H1 (cell line): ENCODE data around the gene CFAP61. TPM values are rescaled to one million over a fixed set of nuclear protein-coding genes. Genes with fewer than 3 reads are reported as not detected.

ENCODE experiments used
- CTCF ChIA-PET: fragments of 300-600 bp; sonication (Branson Sonifier 250); formaldehyde crosslinking; loops from one replicate; lab custom pipeline; 2021; ENCODE audit not compliant: partially characterized antibody; lab: Charles Lee
- POLR2A ChIA-PET: fragments of 300-600 bp; sonication (Branson Sonifier 250); formaldehyde crosslinking; loops from one replicate; lab custom pipeline; 2021; ENCODE audit warnings: inconsistent platforms; ENCODE audit not compliant: partially characterized antibody; lab: Charles Lee
- DNase-seq, 2 experiments: peaks; one replicate each; pipeline versions ENCODE4 v3.0.0 to v3.0.0-alpha.2; 2010 to 2022; ENCODE audit warnings: low spot score in 2 of 2, low read depth in 1 of 2, mixed read lengths in 1 of 2
- FAIRE-seq: peaks from 2 replicates; lab custom pipeline; 2011; peaks lifted over from hg19 to GRCh38; lab: Jason Lieb, UNC
- H2AFZ ChIP-seq: 2 replicates; pipeline ENCODE4 v1.8.1; 2012; ENCODE audit warnings: low read length, inconsistent platforms
- H2AK5ac ChIP-seq: 2 replicates; pipeline ENCODE4 v1.6.1; 2013; ENCODE audit warnings: low read depth, low read length
- H2BK120ac ChIP-seq: replicated peaks from 2 replicates; pipeline ENCODE3; 2013; ENCODE audit warnings: low read depth, low read length, inconsistent platforms
- H2BK12ac ChIP-seq: 2 replicates; pipeline ENCODE4 v1.6.1; 2013; ENCODE audit warnings: low read depth, low read length
- H2BK15ac ChIP-seq: 2 replicates; pipeline ENCODE4 v1.6.1; 2013; ENCODE audit warnings: low read length
- H2BK20ac ChIP-seq: 2 replicates; pipeline ENCODE4 v1.6.1; 2013; ENCODE audit warnings: low read length
- H2BK5ac ChIP-seq: 2 replicates; pipeline ENCODE4 v1.6.1; 2013; ENCODE audit warnings: low read depth, low read length
- H3K14ac ChIP-seq: 2 replicates; pipeline ENCODE4 v1.6.1; 2013; ENCODE audit warnings: inconsistent platforms; ENCODE audit not compliant: insufficient read length
- H3K18ac ChIP-seq: 2 replicates; pipeline ENCODE4 v1.6.1; 2013; ENCODE audit warnings: low read length; ENCODE audit errors: extremely low read depth
- H3K23ac ChIP-seq: 2 replicates; pipeline ENCODE4 v1.6.1; 2013; ENCODE audit warnings: inconsistent platforms; ENCODE audit not compliant: insufficient read length
- H3K23me2 ChIP-seq: 2 replicates; pipeline ENCODE4 v1.6.1; 2013; ENCODE audit warnings: low read depth, low read length
- H3K27ac ChIP-seq: 2 replicates; pipeline ENCODE4 v1.6.1; 2011; ENCODE audit warnings: low read depth, low read length, inconsistent platforms
- H3K27me3 ChIP-seq, 4 experiments: replicated peaks in 1 of 4; 1 replicate in 1 of 4; 2 replicates in 3 of 4; pipeline versions ENCODE4 v1.6.1 to v1.8.1; 2011 to 2013; ENCODE audit warnings: low read length in 3 of 4, mild to moderate bottlenecking in 3 of 4, inconsistent platforms in 2 of 4, mixed read lengths in 2 of 4, moderate library complexity in 1 of 4; ENCODE audit not compliant: control insufficient read depth in 3 of 4, insufficient read depth in 3 of 4; ENCODE audit errors: extremely low read depth in 1 of 4
- H3K36me3 ChIP-seq, 4 experiments: 2 replicates each; pipeline versions ENCODE4 v1.6.1 to v1.8.1; 2011 to 2013; ENCODE audit warnings: mild to moderate bottlenecking in 4 of 4, low read length in 3 of 4, moderate library complexity in 2 of 4, control low read depth in 1 of 4, inconsistent platforms in 1 of 4; ENCODE audit not compliant: insufficient read depth in 4 of 4, control insufficient read depth in 2 of 4
- H3K4ac ChIP-seq: replicated peaks from 2 replicates; pipeline ENCODE3; 2013; ENCODE audit warnings: low read length, low read depth, mixed read lengths, inconsistent platforms; ENCODE audit not compliant: insufficient read length
- H3K4me1 ChIP-seq, 4 experiments: replicated peaks in 1 of 4; 1 replicate in 1 of 4; 2 replicates in 3 of 4; pipeline versions ENCODE4 v1.6.1 to v1.8.1; 2011 to 2013; ENCODE audit warnings: low read length in 3 of 4, inconsistent platforms in 2 of 4, mixed read lengths in 1 of 4; ENCODE audit not compliant: insufficient read depth in 4 of 4, control insufficient read depth in 3 of 4
- H3K4me2 ChIP-seq, 2 experiments: 2 replicates each; pipeline versions ENCODE4 v1.6.1 to v1.8.1; 2011 to 2013; ENCODE audit warnings: low read depth in 2 of 2, low read length in 2 of 2, control low read depth in 1 of 2, inconsistent platforms in 1 of 2, mild to moderate bottlenecking in 1 of 2; ENCODE audit not compliant: insufficient read depth in 1 of 2
- H3K4me3 ChIP-seq, 4 experiments: fragments of 200-600, 300-600 bp in 1 of 4; sonication (generic), shearing (Covaris generic), sonication (Bioruptor Twin) in 1 of 4; 2 replicates each; pipeline versions ENCODE4 v1.5.1 to v1.8.1; 2011 to 2016; ENCODE audit warnings: low read length in 4 of 4, low read depth in 3 of 4, control low read depth in 2 of 4, inconsistent platforms in 2 of 4, mild to moderate bottlenecking in 2 of 4, mixed read lengths in 1 of 4, moderate library complexity in 1 of 4; ENCODE audit not compliant: insufficient read depth in 2 of 4; ENCODE audit errors: extremely low read depth in 1 of 4
- H3K56ac ChIP-seq: replicated peaks from 2 replicates; pipeline ENCODE3; 2013; ENCODE audit warnings: low read depth, mild to moderate bottlenecking, mixed read lengths, low read length, inconsistent platforms; ENCODE audit not compliant: insufficient read length
- H3K79me1 ChIP-seq: 2 replicates; pipeline ENCODE4 v1.6.1; 2013; ENCODE audit warnings: low read depth, low read length, control low read depth
- H3K79me2 ChIP-seq, 2 experiments: 2 replicates each; pipeline versions ENCODE4 v1.6.1 to v1.8.1; 2012 to 2013; ENCODE audit warnings: low read length in 2 of 2, mild to moderate bottlenecking in 2 of 2, inconsistent platforms in 1 of 2; ENCODE audit not compliant: insufficient read depth in 2 of 2, control insufficient read depth in 1 of 2
- H3K9ac ChIP-seq, 4 experiments: replicated peaks in 1 of 4; 1 replicate in 1 of 4; 2 replicates in 3 of 4; pipeline versions ENCODE4 v1.6.1 to v1.8.1; 2011 to 2013; ENCODE audit warnings: low read depth in 3 of 4, low read length in 3 of 4, control low read depth in 2 of 4, mild to moderate bottlenecking in 2 of 4, moderate library complexity in 2 of 4, inconsistent platforms in 1 of 4; ENCODE audit errors: extremely low read depth in 1 of 4
- H3K9me3 ChIP-seq, 2 experiments: 2 replicates each; pipeline versions ENCODE4 v1.6.1 to v1.8.1; 2012 to 2013; ENCODE audit warnings: mild to moderate bottlenecking in 2 of 2, moderate library complexity in 2 of 2, control low read depth in 1 of 2, inconsistent platforms in 1 of 2, low read depth in 1 of 2, low read length in 1 of 2, mixed read lengths in 1 of 2; ENCODE audit not compliant: insufficient read depth in 2 of 2
- H4K20me1 ChIP-seq, 2 experiments: replicated peaks in 1 of 2; 2 replicates each; pipeline versions ENCODE3 to v1.8.1; 2011 to 2013; ENCODE audit warnings: inconsistent platforms in 2 of 2, low read length in 2 of 2, mild to moderate bottlenecking in 1 of 2; ENCODE audit not compliant: insufficient read depth in 2 of 2, control insufficient read depth in 1 of 2
- H4K5ac ChIP-seq: 2 replicates; pipeline ENCODE4 v1.6.1; 2013; ENCODE audit warnings: low read length, low read depth, mixed read lengths, inconsistent platforms; ENCODE audit not compliant: insufficient read length
- H4K8ac ChIP-seq: 2 replicates; pipeline ENCODE4 v1.8.0; 2013; ENCODE audit warnings: mild to moderate bottlenecking, moderate library complexity, low read length, inconsistent platforms; ENCODE audit not compliant: insufficient read depth; ENCODE audit errors: extremely low read depth
- H4K91ac ChIP-seq: replicated peaks from 2 replicates; pipeline ENCODE3; 2013; ENCODE audit warnings: low read length, mixed read lengths, inconsistent platforms; ENCODE audit not compliant: insufficient read length
- CHD2 ChIP-seq: IDR thresholded peaks from 2 replicates; pipeline ENCODE4 v1.6.1; 2012; ENCODE audit warnings: low read length, improper control_type of control experiment
- HDAC2 ChIP-seq, 2 experiments: fragments of 300-600 bp in 1 of 2; sonication (generic) in 1 of 2; IDR thresholded peaks; 2 replicates each; pipeline ENCODE4 v1.6.1; 2011 to 2012; ENCODE audit warnings: low read depth in 2 of 2, low read length in 2 of 2, mild to moderate bottlenecking in 2 of 2, moderate library complexity in 2 of 2, borderline replicate concordance in 1 of 2, inconsistent platforms in 1 of 2
- KDM5A ChIP-seq: fragments of 200-600 bp; IDR thresholded peaks from 2 replicates; pipeline ENCODE4 v1.7.1; 2012; ENCODE audit warnings: mild to moderate bottlenecking, low read length, inconsistent platforms, mixed read lengths
- NANOG ChIP-seq: IDR thresholded peaks from 2 replicates; pipeline ENCODE4 v1.6.1; 2011; ENCODE audit warnings: low read length, low read depth, mild to moderate bottlenecking, inconsistent platforms; ENCODE audit not compliant: insufficient read depth, poor library complexity, severe bottlenecking
- SAP30 ChIP-seq: fragments of 300-600 bp; sonication (generic); IDR thresholded peaks from 2 replicates; pipeline ENCODE4 v1.7.1; 2012; ENCODE audit warnings: low read length, moderate library complexity, mild to moderate bottlenecking, inconsistent platforms; ENCODE audit not compliant: insufficient read depth, insufficient replicate concordance
- SP2 ChIP-seq: IDR thresholded peaks from 2 replicates; pipeline ENCODE4 v1.6.1; 2012; ENCODE audit warnings: mild to moderate bottlenecking, low read length, inconsistent platforms
- SUZ12 ChIP-seq: fragments of 200-600 bp; sonication (generic); IDR thresholded peaks from 2 replicates; pipeline ENCODE4 v1.6.1; 2012; ENCODE audit warnings: mild to moderate bottlenecking, inconsistent platforms, low read length, moderate library complexity, mixed read lengths
- TBP ChIP-seq: IDR thresholded peaks from 2 replicates; pipeline ENCODE4 v1.6.1; 2011; ENCODE audit warnings: low read depth, low read length, improper control_type of control experiment
- whole genome bisulfite sequencing, 2 experiments: shearing (Covaris generic) in 1 of 2; methylation state at CpG; one replicate each; pipeline versions ENCODE4 v1.1.6 to v1.1.7; 2013 to 2015; ENCODE audit warnings: low lambda C conversion rate in 2 of 2, mixed read lengths in 2 of 2, inconsistent platforms in 1 of 2, low coverage in 1 of 2, missing lambda C conversion rate in 1 of 2; ENCODE audit not compliant: insufficient replicate concordance in 2 of 2, insufficient coverage in 1 of 2, insufficient read length in 1 of 2; ENCODE audit errors: extremely low coverage in 1 of 2, missing lambda C conversion rate in 1 of 2; 5-methylcytosine and 5-hydroxymethylcytosine counted together
- polyA plus RNA-seq, 7 experiments: library from polyadenylated mRNA; depleted of rRNA in 3 of 7; stranded (reverse) in 5 of 7; unstranded in 2 of 7; fragments of >200 nt in 5 of 7; fragments of 200-250 nt in 2 of 7; gene quantifications; 1 replicate in 5 of 7; 2 replicates in 1 of 7; 4 replicates in 1 of 7; pipeline versions ENCODE4 v1.2.1 to v1.2.3, GENCODE V29; 2011 to 2013; ENCODE audit warnings: missing spikeins in 2 of 7, mixed read lengths in 2 of 7
- total RNA-seq: library from RNA; stranded (reverse); fragmentation: NEBNext Ultra II Directional; extraction: Animal tissue kit (Norgen Biotek cat#: 25700); gene quantifications from 2 replicates; pipeline ENCODE4 v1.2.1, GENCODE V29; 2021
- TF ChIP-seq, protein P1 (sequence below): IDR thresholded peaks from 2 replicates; pipeline ENCODE4 v1.6.1; 2012; ENCODE audit warnings: inconsistent platforms
- TF ChIP-seq, protein P2 (sequence below): IDR thresholded peaks from 2 replicates; pipeline ENCODE4 v1.6.1; 2012; ENCODE audit warnings: low read length, inconsistent platforms
- TF ChIP-seq, protein P3 (sequence below): IDR thresholded peaks from 2 replicates; pipeline ENCODE4 v1.6.1; 2011; ENCODE audit warnings: low read length, improper control_type of control experiment

The CFAP61 gene
- total and polyA plus RNA-seq, 2 of the 8 experiments (the other 6 are each of a cell fraction or from before 2014, with no cell fraction given) = 0.29 to 0.61 TPM

DNA sequence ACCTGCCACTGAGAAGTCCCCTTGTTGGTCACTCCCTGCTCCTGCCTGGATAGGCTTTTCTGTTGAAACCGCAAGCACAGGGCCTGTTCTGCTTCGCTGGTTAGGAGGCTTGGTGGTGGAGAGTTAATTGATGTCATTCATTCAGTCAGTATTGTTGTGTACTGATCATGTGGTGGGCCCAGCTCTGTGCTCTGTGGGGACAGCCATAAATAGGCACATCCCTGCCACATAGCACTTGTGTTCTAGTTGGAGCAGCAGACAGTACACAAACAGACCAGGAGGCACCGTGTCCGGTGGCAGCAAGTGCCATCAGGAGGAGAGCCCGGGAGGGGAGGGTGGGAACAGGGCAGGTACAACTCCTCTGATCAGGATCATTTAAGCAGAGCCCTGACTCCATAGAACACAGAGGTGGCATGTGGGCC, 160.4 kb downstream of the CFAP61 start:
- no peak overlapping the region for H2BK120ac ChIP-seq
- H3K4me2 ChIP-seq = no peak overlapping the region
- no peak overlapping the region for H2BK5ac ChIP-seq
- H3K56ac ChIP-seq = no peak overlapping the region
- H2AK5ac ChIP-seq = no peak overlapping the region
- no peak overlapping the region for H4K5ac ChIP-seq
- no peak overlapping the region for H2BK20ac ChIP-seq
- H3K79me2 ChIP-seq = no peaks in the 10 kb centered on the region
- peaks cover 0 to 2% (median 0%) of the 10 kb centered on the region in 4 experiments; a peak in 1 of 7 replicates for H3K4me1 ChIP-seq
- DNase-seq (no peak), FAIRE-seq (no peak)
- no peaks in the 10 kb centered on the region for H3K23me2 ChIP-seq
- H3K9me3 ChIP-seq = no peaks in the 10 kb centered on the region
- H4K91ac ChIP-seq = no peak overlapping the region
- no peak overlapping the region for H2BK12ac ChIP-seq
- no peaks in the 10 kb centered on the region for H3K79me1 ChIP-seq
- H4K8ac ChIP-seq = no peak overlapping the region
- H2BK15ac ChIP-seq = no peak overlapping the region
- no peaks in the 10 kb centered on the region for H4K20me1 ChIP-seq
- no peaks in the 10 kb centered on the region for H3K36me3 ChIP-seq
- no peak overlapping the region for H3K9ac ChIP-seq
- no peak overlapping the region for H3K23ac ChIP-seq
- H3K4me3 ChIP-seq = no peak overlapping the region
- no peak overlapping the region for H2AFZ ChIP-seq
- H3K27ac ChIP-seq = no peak overlapping the region
- no peak overlapping the region for H3K4ac ChIP-seq
- H3K14ac ChIP-seq = no peak overlapping the region
- H3K18ac ChIP-seq = no peak overlapping the region
- POLR2A ChIA-PET = no interaction called here
- H3K27me3 ChIP-seq = no peaks in the 10 kb centered on the region
- CTCF ChIA-PET = interaction anchor here (0.9 to 1.2 kb wide), 3 partner anchors 27 to 52 kb away, joined by 3 read pairs; no protein-coding TSS in a partner anchor
- 78% methylated on average over 5 of the region's 5 CpGs; no CpG with 5 or more reads in 1 of the 2 experiments for WGBS, 2 experiments
- no peak for TF ChIP-seq TBP
- no peak for TF ChIP-seq SP2
- no peak for TF ChIP-seq NANOG
- no peak for TF ChIP-seq CHD2
- no peak for TF ChIP-seq KDM5A
- TF ChIP-seq, protein P1, sequence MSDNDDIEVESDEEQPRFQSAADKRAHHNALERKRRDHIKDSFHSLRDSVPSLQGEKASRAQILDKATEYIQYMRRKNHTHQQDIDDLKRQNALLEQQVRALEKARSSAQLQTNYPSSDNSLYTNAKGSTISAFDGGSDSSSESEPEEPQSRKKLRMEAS = no peak
- TF ChIP-seq, protein P2, sequence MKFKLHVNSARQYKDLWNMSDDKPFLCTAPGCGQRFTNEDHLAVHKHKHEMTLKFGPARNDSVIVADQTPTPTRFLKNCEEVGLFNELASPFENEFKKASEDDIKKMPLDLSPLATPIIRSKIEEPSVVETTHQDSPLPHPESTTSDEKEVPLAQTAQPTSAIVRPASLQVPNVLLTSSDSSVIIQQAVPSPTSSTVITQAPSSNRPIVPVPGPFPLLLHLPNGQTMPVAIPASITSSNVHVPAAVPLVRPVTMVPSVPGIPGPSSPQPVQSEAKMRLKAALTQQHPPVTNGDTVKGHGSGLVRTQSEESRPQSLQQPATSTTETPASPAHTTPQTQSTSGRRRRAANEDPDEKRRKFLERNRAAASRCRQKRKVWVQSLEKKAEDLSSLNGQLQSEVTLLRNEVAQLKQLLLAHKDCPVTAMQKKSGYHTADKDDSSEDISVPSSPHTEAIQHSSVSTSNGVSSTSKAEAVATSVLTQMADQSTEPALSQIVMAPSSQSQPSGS = no peak
- no peak for TF ChIP-seq SUZ12
- no peak for TF ChIP-seq SAP30
- TF ChIP-seq HDAC2 (IDR thresholded peaks at IDR 0.05; ENCODE audit: borderline replicate concordance in 1 of 2, low read depth in 2 of 2, low read length in 2 of 2) = no peak
- TF ChIP-seq, protein P3, sequence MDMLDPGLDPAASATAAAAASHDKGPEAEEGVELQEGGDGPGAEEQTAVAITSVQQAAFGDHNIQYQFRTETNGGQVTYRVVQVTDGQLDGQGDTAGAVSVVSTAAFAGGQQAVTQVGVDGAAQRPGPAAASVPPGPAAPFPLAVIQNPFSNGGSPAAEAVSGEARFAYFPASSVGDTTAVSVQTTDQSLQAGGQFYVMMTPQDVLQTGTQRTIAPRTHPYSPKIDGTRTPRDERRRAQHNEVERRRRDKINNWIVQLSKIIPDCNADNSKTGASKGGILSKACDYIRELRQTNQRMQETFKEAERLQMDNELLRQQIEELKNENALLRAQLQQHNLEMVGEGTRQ = no peak
